ENCODE data around the gene FARP1.

FARP1 gene

DNA sequence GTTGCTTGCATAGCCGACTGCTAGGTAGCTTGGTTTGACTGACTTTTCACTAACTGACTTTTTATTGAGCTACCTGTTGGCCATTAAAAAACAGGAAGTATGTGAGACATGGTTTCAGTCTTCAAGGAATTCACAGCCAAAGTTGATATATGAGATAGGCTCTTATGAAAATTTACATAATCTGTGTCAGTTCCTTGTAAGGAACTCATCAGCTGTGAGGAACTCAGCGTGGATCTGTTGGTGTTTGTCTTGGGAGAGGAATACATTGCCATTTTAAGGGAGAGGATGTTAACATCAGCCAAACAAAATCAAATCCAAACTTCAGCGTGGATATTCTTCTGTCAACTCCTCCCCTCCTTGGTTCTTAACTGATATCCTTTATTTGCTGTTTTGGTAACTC lies 32.1 kb downstream of the FARP1 start:
- DNase-seq = no peak

DNA sequence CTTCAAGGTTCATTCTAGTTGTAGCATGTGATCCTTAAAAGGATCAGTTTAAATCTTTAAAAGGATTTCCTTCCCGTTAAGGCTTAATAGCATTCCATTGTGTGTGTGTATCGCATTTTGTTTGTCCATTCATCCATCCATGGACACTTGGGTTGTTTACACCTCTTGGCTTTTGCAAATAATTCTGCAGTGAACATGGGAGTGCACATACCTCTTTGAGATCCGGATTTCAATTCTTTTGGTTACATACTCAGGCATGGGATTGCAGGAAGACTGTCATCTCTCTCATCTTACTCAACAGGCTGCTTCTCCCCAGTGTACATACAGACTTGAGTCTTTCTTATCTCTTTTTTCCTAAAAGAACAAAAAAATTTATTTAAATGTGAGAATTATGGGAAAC lies 32.9 kb downstream of the FARP1 start:
- no peak for DNase-seq

DNA sequence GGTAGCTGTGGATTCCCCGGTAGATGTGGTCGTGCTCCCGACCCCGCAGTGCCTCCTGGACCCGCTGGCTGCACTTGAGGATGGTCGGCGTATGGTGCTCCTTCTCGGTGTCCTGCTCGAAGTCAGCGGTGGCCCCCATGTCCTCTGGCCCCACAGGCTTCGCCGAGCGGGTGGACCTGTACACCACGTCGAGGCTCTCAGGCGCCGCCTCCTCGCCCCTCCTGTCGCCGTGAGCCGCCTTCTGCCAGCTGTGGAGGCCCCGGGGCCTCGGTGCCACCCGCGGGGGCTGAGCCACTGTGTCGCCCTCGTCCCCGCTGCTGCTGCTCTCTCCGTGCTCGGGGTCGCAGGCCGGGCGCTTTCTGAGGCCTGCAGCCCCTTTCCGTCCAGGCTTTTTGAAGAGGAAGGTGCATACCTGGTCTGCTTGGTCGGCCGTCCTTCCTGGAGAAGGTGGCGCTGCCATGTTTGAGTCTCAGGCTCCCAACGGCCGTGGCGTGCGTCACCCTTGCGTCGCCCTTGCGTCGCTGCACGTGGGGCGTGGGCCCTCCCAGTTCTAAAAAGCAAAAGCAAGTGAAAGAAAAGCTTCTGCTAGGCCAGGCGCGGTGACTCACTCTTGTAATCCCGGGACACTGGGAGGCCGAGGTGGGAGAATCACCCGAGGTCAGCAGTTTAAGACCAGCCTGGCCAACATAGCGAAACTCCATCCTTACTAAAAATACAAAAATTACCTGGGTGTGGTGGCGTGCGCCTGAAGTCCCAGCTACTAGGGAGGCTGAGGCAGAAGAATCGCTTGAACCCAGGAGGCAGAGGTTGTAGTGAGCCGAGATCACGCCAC lies 34.1 kb downstream of the FARP1 start, which contains the start of gene RNF113B:
TSS of gene RNF113B (minus strand) at position 493 of the 832 bp plus-strand sequence. CDS start at position 460, 33 bp downstream.
- DNase-seq = no peak

DNA sequence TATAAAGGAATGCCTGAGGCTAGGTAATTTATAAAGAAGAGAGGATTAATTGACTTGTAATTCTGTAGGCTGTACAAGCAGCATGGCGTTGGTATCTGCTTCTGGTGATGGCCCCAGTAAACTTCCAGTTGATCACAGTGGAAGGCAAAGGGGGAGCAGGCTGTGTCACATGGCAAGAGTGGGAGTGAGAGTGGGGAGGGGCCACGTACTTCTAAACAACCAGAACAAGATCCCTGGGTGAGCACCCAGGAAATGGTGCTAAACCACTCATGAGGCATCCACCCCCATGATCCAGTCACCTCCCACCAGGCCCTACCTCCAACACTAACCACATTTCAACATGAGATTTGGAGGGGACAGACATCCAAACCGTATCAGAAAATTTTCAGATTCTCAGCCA lies 37.2 kb downstream of the FARP1 start:
- DNase-seq = no peak

DNA sequence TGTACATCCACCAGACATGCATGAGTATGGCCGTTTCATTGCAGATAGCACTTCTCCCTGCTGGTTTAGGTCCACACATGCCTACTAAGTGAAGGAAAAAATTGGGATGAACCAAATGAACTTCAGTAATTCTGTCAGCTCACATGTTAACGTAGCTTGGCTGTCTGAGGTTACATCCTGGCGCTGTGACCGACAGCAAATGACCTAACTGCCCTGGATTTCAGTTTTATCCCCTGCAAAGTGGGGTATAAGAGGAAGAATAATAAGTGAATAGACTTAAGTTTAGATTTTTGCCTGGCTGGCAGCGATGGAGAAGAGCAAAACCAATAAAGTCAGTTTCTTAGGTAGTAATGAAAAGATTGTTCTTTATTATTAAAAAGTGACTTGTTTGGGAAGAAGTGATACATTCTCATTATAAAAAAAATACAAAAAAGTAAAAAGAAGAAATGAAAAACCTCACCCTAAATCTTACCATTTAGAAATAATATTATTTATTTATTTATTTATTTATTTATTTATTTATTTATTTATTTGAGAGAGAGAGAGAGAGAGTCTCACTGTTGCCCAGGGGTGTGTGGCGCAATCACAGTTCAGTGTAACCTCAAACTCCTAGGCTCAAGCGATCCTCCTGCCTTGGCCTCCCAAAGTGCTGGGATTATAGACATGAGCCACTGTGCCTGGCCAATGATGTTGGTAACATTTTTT lies 38.4 kb downstream of the FARP1 start:
- DNase-seq = no peak

DNA sequence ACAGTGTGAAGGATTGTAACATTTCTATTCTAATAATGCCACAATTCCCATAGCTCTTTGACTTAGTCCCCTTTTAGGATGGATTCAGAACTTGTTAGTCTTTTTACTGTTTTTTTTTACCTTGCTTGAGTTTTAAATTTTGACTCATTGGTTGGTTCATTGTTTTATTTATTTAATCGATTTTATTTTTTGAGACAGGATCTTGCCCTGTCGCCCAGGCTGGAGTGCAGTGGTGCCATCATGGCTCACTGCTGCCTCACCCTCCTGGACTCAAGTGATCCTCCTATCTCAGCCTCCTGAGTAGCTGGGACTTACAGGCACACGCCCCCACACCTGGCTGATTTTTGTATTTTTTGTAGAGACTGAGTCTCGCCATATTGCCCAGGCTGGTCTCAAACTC lies 39.3 kb downstream of the FARP1 start:
- DNase-seq = no peak

DNA sequence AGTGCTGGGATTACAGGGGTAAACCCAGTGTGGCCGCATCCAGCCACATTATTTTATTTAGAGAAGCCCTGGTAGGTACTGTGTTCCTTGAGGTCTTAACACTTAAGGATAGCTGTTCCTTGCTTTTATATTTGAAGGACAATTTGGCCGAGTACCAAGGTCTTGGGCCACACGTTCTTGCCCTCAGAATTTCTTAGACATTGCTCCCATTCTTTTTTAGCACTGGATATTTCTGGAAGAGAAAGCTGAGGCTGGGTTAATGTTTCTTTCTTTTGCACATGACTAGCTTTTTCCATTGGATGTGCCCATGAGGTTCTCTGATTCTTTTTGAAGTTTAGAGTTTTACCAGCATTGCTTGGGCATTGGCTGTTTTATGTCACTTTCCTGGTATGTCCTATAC lies 39.7 kb downstream of the FARP1 start:
- DNase-seq = no peak

DNA sequence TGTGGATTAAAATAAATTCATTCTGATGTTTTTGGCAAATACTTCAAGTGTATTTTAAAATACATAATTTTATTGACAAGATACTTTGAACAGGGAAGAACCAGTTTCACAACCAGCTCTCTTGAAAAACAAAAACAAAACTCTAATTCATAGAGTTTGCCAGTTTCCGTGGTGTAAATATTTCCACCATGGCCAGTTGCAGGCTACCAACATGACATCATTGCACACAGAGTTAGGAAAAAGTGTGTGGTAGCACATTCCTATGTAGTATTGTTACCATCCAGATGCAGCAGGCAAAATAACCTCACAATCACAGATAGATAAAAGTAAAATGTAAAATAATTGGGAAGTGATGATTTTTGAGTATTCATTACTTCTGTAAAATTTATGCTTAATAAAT lies 41.9 kb downstream of the FARP1 start:
- no peak for DNase-seq

DNA sequence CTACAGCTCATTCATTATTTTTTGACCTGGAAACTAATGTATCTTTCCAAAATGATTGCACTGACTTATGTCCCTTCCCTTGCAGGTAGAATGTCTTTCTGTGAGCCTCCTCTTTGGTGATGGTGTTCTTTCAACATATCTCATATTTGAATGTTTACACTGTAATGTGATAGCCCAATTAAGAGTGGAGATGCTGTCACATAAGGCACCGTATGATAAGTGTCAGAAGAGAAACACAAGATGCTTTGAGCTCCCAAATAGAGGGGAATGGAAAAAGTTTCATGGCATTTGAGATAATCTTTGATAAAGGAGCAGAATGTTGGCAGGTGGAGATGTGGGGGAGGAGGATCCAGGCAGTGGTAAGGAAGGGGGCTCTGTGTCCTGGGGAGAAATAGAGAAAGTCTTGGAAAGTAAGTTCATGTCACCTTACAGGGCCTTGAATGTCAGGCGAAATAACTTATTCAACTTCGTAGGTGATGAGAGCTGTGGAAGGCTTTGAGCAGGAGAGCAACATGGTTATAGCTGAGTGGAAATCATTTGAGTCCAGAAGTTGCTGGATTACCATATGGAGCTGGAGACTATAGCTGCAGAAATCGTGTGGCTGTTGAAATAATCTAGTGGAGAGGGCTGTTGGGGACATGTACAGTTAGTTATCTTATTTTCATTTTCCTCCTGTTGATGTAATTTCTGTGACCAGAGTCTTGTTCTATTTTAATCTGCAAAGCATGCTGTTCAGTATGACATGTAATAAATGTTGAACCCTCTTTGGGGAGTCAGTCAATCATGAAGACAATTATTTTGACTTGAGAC lies 44.5 kb downstream of the FARP1 start:
- no peak for DNase-seq

DNA sequence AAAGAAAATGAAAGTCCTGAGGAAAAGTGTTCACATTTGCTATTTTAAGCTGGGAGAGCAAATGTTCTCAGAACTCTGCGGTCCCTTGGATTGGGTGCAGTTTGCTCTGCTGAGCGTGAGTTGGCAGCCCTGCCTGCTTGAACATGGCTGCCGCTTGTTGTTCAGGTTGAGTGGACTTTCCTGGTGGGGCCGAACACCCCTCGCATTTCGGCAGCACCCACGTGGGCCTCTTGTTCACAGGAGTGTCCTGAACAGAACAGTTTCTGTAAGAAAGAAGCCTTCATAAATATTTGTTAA lies 45.0 kb downstream of the FARP1 start:
- DNase-seq = no peak

DNA sequence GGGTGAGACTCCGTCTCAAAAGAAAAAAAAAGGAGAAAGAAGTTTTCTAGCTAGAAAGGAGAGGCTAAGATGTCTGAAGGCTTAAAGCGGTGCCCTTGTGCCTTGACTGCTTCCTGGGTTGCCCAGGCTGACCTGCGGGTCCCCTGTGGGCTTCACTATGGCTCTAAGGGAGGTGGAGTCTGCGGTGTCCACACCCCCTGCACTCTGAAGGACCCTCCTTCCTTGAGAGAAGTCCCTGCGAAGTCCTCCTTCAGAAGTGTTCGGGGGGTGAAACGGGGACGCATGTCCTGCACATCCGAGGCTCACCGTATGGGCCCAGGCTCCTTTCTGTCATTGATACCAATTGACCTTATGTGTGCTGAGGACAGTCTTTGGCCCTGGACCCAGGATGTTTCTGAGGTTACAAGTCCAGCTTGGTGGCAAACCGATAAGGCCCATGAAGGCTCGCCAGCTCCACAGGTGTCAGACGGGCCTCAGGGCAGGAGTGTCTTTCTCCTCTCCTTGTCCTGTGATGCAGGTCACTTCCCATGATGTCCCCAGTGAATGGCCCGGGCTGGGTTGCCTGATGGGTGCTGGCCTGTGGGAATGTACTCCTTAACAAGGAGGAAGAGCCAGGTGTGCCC lies 45.8 kb downstream of the FARP1 start:
- DNase-seq = no peak

DNA sequence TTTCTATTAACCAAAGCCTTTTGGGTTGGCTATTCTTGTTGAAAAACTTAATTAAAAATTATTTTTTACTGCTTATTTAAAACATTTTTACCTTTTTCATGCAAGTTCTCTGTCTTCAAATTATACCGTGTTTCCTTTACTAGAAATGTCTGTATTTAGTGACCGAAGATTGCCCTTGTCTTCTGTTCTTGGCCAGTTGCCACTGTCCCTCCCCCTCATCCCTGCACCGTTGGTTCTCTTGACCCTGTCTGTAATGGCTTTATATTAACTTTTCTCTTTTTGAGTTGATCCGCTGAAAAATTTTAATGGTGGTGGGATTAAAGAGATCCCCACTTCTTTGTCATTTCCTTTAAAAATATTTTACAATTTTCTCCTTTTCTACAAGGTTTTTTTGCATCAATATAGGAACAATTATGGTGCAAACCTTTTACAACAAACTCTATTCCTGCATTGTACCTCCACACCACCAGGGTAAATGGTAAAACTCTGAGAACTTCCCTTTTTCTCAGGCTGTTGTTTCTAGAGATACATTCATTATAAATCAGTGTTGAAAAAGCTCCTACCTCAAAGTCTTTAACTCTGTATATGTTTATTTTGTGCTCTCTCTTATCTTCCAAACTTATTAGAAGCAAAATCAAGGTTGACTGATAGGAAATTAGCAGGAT lies 47.1 kb downstream of the FARP1 start:
- DNase-seq = no peak

DNA sequence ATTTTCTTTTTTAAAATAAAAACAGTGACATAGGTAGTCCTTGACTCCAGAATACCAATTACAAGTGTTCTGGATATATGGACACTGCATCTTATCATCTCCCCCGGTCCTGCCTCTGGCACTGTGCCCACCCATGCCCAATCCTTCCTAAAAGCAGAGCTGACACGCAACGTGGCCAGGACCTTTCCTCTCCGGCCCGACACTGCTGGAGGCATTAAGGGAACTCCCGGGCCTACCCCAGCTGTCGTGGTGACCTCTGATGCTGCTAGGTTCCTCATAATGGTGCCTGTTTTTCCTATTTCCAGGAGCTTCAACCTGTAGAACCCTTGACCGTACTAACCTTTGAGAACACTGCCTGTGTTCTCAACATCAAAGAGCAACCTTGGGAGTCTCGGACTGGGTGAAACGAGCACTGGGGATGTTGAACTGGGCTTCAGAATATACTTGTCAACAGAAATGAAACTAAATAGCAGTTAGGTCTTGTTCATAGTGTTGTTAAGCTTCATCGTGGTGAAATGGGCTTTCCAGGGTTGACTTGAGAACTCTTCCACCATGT lies 48.1 kb downstream of the FARP1 start:
- no peak for DNase-seq

DNA sequence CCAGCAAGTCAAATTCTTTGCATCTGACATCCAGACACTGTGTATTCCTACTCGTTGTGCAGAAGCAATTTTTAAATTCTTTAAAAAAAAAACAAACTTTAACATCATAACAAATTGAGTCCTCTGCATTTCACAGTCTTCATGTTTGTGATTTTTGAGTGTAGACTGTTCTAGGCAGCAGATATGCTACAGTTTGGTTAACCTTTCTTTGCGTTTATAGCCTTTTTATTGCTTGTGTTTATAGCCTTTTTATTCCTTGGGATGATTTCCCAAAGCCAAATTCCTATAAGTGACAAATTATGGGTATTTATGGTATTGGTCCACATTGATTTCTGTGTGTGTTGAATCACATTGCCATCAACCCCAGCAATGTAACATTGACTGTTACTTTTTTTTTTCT lies 49.1 kb downstream of the FARP1 start:
- no peak for DNase-seq

DNA sequence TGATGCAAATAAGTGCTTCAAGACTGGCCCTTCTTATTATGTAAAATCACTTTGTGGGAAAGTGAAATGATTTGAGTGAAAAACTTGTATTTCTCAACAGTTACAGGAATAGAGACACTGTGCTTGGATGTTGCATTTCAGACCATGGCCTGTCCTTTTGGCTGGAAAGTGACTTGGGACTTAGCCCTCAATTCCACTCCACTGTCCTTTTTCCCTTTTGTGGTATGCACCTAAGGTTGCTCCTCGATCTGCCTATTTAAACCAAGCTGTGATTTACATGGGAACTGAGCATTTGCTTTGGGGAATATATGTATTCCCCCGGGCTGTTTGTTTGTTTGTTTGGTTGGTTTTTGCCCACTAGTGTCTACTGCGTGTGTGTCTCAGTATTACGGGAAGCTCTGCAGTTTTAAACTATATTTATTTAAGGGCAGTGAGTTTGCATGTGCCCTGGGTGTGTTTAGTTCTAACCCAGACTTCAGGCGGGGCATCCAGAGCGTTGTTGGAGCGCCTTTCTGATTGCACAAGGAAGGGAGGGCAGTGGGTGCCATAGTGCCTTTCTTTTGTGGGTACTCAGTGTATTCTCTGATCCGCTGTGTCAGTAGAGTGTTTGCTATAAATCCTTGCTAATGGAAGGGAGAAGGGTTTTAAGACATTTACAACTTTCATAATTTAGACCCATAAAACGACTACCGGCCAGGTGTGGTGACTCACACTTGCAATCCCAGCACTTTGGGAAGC lies 52.3 kb downstream of the FARP1 start:
- DNase-seq = no peak

DNA sequence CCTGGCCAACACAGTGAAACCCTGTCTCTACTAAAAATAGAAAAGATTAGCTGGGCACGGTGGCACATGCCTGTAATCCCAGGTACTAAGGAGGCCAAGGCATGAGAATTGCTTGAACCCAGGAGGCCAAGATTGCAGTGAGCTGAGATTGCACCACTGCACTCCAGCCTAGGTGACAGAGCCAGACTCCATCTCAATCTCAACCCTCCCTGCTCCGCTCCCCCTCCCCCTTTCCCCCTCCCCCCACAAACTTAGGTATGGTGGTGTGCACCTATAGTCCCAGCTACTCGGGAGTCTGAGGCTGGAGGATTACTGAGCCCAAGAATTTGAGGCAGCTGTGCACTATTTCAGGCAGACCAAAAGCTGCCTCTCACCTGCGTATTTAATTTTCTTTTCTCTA lies 55.8 kb downstream of the FARP1 start:
- DNase-seq = no peak

DNA sequence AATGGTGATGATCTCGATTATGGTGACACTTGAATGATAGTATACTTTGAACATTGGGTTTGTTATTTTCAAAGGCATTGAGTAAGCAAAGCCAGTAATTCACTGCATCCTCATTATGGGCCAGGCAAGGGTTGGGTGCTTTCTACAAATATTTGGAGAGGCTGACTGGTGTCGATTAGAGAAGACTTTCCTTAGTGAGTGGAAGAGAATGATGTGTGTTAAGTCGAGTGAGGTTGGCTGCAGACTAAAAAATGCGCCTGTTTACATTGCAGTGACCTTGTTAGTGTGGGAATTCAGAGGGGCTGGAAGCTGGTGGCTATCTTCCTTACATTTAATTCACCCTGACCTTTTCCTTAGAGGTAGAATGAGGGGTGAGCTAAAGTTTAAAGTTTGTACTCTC lies 56.6 kb downstream of the FARP1 start:
- no peak for DNase-seq

DNA sequence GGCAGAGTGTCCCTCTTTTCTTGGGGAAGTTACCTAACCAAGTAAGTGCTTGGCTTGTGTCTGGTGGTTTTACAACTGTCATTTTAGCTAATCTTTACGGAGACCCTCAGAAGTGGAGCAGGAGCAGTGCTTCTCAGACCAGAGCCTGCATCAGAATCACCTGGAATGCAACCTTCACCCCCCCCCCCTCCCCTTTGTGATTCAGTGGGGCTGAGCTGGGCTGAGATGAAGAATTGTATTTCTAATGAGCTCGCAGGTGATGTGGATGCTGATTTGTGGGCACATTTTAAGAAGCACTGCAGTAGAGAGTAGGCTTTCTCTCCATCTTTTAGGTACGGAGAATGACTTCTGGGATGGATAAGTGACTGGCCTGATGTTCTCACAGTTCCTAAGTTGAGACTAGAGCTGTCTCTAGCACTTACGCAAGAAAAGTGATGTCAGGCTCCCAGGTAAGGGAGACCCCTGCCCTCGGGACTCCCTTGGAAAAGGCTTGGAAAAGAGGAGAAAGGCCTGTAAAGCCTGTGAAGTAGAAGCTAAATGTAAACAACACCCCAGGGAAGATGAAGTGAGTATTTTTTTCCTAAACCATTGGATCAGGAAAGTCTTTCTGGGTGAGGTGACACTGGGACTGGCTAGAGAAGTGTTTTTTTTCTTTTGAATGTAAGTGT lies 57.5 kb downstream of the FARP1 start:
- no peak for DNase-seq

DNA sequence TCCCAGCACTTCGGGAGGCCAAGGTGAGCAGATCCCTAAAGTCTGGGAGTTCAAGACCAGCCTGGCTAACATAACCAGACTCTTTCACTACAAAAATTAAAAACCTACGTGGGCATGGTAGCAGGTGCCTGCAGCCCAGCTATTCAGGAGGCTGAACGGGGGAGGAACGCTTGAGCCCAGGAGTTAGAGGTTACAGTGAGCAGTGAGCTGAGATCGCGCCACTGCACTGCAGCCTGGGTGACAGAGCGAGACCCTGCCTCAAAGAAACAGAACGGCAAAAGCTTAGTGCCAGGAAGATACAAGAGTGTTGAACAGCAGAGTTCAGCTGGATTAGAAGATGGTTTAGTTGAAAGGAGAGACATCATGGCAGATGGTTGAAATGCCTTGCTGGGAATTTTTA lies 58.3 kb downstream of the FARP1 start:
- no peak for DNase-seq

DNA sequence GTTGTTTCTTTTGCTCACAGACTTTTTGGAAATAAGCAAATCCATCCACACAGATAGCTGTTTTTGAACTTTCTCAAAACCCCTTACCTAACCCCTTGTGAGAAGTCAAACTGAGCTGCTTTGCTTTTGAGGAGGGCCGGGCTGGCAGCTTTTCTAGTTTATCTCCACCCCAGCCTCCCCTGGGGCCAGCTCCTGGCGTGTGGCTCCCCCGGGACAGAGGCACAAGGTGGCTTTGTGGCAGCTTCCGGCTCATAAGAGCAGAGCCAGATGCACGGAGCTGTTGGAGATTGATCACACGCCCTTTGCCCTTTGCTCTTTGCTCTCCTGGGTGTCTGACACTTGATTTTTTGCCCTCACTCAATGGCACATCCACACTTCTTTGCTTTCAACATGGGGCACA lies 59.1 kb downstream of the FARP1 start:
- no peak for DNase-seq

DNA sequence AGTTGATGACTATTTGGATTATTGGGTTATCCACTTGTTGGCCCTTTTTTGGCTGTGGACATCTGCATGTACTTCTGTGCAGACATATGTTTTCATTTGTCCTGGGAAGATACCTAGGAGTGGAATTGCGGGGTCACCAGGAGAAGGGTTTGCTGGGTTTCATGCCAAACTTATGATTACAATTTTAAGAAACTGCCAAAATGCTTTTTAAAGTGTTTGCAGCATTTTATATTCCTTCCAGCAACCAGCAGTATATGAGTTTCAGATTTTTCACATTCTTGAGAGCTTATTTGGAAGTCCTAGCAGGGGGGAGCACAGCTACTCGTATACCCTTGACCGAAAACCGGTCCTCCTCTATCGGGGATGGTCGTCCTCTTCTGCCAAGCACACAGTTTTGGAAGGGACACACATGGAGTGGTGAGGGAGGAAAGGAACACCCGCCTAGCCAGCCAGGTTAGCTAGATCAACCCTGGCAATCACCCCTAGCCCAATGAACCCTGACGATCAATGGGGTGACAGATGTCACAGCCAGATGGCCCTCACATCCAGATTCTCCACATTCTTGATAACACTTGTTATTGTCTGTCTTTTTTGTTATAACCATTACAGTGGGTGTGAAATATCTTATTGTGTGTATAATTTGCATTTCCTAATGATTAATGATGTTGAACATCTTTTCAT lies 60.9 kb downstream of the FARP1 start:
- no peak for DNase-seq
